Measurements from ENCODE around the gene NUP37. TPM values are rescaled to one million over a fixed set of nuclear protein-coding genes. Genes with fewer than 3 reads are reported as not detected.
"Not testable (repeated sequence)": the region's sequence is repeated elsewhere in the genome, so short reads cannot be mapped to it uniquely, and the experiment has no call there.

Gene NUP37, protein sequence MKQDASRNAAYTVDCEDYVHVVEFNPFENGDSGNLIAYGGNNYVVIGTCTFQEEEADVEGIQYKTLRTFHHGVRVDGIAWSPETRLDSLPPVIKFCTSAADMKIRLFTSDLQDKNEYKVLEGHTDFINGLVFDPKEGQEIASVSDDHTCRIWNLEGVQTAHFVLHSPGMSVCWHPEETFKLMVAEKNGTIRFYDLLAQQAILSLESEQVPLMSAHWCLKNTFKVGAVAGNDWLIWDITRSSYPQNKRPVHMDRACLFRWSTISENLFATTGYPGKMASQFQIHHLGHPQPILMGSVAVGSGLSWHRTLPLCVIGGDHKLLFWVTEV
- 17.1 TPM for total RNA-seq
- long read RNA-seq, transcript NUP37-209 (10 exons, 2,372 nt), result major isoform, 5 of 6 reads
- long read RNA-seq, partial matches to known transcripts, result 1 of 6 reads
- long read RNA-seq, other reads (novel, unspliced or antisense), result 0 of 6 reads

DNA sequence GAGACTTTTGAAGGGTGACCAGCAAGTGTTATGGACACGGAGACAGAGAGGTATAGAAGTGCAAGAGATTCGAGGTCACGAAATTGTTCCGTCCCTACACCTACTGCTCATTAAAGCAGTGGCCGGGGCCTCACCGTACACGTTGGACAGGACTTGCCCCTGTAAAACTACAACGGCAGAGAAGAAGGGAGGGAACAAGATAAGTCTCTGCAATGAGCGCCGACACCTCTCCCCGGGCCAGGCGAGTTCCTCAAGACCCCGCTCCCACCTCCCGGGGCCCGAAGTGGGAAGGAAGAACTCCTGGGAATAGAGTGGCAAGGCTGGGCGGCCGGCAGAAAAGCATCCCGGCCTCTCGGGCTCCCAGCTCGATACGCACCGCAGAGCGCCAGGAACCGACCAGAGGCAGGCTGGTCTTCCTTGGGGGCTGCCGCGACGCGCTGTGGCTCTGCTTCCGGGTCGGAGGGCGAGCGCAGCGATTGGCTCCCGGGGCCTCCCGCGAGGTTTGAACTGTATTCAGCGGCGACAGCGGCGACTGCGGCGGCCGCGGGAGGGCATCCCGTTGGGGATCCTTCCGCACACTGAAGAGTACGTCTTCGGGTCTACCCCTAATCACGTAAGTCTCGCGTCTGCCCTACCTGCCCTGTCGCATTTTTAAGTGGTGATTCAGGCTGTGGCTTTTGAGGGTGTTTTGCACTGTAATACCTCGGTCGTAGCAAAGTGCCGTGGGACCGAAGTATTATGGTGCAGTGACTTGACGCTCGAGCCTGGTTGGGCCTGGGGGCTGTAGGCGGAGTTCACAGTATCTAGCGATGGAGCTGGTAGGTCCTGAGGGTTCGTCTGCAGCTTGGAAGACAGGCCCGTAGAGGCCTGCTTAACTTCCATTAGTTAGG, at the start of gene NUP37, which contains the start of gene PARPBP:
Gene NUP37, minus strand, starts transcription at position 441 of the 890 bp plus-strand sequence. CDS start 1,596 bp downstream, outside the sequence.
Gene PARPBP, plus strand, starts transcription at position 510 of the 890 bp plus-strand sequence. CDS start 3,706 bp downstream, outside the sequence.
- intact Hi-C loops (cut with DNase I), result no loop called here
- ATAC-seq (ENCODE audit: poor library complexity) (peak; percentile 100), DNase-seq (peak; percentile 95)

DNA sequence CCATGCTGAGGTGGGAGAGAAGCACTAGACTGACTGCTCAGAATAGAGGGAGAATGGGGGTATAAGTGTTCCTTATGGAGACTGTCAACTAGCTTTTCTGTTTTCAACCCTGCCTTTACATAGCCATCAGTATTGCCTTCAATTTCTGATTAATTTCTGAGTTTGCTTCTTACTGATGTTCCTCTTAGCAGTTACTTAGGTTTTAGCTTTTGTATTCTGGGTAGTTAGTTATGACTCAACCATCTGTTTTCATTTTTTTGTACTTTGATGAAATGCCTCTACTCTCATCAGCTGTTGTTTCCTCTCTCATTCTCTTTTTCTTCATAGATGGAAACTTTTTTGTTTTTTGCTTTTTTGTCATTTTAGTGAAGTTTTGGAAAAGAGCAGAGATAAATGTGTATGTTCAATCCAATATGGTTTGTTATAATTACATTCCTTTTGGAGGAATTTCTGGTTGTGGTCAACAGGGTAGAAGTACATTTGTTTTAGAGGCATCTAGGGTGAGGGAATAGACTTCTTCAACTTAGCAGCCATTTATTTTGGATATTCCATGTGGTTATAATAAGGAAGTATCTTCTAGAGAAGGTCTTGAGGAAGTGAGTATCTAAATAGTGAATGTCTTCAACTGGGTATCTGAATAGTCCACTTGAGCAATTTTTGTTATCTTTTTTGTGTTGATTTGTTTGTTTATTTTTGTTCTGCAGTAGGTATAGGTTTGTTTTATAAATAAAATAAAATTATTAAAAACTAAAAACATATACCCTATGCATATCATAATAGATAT, 48.1 kb upstream of the NUP37 start:
- no peak for DNase-seq
- no peak for ATAC-seq (ENCODE audit: poor library complexity)
- intact Hi-C loops (cut with DNase I), result no loop called here

DNA sequence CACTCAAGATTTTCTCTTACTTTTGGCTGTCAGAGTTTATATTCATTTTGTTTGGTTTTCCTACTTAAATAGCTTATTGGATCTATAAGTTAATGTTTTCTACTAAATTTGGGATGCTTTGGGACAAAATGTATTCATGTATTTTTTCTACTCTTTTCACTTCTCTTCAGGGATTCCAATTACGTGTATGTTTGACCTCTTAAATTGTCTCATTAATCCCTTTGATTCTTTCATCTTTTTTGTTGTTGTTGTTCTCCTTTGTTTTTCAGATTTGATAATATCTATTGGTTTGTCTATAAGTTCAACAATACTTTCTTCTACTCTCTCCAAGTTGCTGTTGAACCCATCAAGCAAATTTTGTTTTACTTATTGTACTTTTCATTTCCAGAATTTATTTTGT, 43.5 kb upstream of the NUP37 start:
- DNase-seq (no peak), ATAC-seq (ENCODE audit: poor library complexity) (no peak)
- intact Hi-C loops (cut with DNase I), result no loop called here

- DNase-seq; intact Hi-C loops (cut with DNase I); ATAC-seq (ENCODE audit: poor library complexity): not testable (repeated sequence)
These were observed 35.3 kb upstream of the NUP37 start for GRCh38 chr12:102155206-102155605.

- ATAC-seq (ENCODE audit: poor library complexity); DNase-seq; intact Hi-C loops (cut with DNase I): not testable (repeated sequence)
These were observed 27.2 kb upstream of the NUP37 start for GRCh38 chr12:102147062-102147587.

- intact Hi-C loops (cut with DNase I), result no loop called here
- no peak for DNase-seq
- no peak for ATAC-seq (ENCODE audit: poor library complexity)
These were observed 24.3 kb upstream of the NUP37 start for GRCh38 chr12:102144221-102144620.

DNA sequence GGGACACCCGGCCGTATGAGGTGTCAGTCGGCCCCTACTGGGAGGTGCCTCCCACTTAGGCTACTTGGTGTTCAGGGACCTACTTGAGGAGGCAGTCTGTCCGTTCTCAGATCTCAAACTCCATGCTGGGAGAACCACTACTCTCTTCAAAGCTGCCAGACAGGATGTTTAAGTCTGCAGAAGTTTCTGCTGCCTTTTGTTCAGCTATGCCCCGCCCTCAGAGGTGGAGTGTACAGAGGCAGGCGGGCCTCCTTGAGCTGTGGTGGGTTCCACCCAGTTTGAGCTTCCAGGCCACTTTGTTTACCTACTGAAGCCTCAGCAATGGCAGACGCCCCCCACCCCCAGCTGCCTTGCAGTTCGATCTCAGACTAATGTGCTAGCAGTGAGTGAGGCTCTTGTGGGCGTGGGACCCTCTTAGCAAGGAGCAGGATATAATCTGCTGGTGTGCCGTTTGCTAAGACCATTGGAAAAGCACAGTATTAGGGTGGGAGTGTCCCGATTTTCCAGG, 23.0 kb upstream of the NUP37 start:
- intact Hi-C loops (cut with DNase I); ATAC-seq (ENCODE audit: poor library complexity); DNase-seq: not testable (repeated sequence)

DNA sequence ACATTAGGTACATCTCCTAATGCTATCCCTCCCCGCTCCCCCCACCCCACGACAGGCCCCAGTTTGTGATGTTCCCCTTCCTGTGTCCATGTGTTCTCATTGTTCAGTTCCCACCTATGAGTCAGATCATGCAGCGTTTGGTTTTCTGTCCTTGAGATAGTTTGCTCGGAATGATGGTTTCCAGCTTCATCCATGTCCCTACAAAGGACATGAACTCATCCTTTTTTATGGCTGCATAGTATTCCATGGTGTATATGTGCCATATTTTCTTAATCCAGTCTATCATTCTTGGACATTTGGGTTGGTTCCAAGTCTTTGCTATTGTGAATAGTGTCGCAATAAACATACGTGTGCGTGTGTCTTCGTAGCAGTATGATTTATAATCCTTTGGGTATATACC, 17.7 kb upstream of the NUP37 start:
- not testable (repeated sequence) for DNase-seq

DNA sequence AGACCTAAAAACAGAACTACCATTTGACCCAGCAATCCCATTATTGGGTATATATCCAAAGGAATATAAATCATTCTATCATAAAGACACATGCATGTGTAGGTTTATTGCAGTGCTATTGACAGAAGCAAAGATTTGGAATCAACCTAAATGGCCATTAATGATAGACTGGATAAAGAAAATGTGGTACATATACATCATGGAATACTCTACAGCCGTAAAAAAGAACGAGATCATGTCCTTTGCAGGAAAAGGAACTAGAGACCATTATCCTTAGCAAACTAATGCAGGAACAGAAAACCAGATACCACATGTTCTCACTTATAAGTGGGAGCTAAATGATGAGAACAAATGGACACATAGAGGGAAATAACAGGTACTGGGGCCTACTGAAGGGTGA, 11.5 kb upstream of the NUP37 start:
- intact Hi-C loops (cut with DNase I); DNase-seq; ATAC-seq (ENCODE audit: poor library complexity): not testable (repeated sequence)

More for the DNA sequence above, 17.7 kb upstream of the NUP37 start:
- ATAC-seq (ENCODE audit: poor library complexity); intact Hi-C loops (cut with DNase I): not testable (repeated sequence)

- ATAC-seq (ENCODE audit: poor library complexity); intact Hi-C loops (cut with DNase I); DNase-seq: not testable (repeated sequence)
These were observed 10.8 kb upstream of the NUP37 start for GRCh38 chr12:102130720-102131119.

- DNase-seq; ATAC-seq (ENCODE audit: poor library complexity); intact Hi-C loops (cut with DNase I): not testable (repeated sequence)
These were observed 1.4 kb upstream of the NUP37 start for GRCh38 chr12:102121328-102121727.

GRCh38 chr12:102120886-102121285, 972 bp upstream of the NUP37 start:
- ATAC-seq (ENCODE audit: poor library complexity) (no peak), DNase-seq (no peak)
- intact Hi-C loops (cut with DNase I), result no loop called here

DNA sequence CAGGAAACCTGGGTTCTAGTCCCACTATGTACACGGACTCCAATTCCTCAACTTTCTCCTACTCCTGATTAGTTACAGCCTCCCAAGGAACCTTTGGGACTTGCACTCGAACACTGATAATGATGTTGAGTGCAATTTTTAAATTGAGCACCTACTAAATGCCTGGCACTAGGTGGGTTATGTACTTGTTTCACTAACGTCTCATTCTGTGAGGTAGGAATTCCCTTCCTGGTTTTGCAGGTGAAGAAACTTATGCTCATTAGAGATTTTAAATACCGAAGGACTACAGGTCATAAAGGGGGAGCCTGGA, 605 bp upstream of the NUP37 start:
- intact Hi-C loops (cut with DNase I), result no loop called here
- no peak for DNase-seq
- ATAC-seq (ENCODE audit: poor library complexity), result no peak

GRCh38 chr12:102118874-102119273, 1.0 kb downstream of the NUP37 start:
- ATAC-seq (ENCODE audit: poor library complexity), result no peak
- intact Hi-C loops (cut with DNase I), result no loop called here

DNA sequence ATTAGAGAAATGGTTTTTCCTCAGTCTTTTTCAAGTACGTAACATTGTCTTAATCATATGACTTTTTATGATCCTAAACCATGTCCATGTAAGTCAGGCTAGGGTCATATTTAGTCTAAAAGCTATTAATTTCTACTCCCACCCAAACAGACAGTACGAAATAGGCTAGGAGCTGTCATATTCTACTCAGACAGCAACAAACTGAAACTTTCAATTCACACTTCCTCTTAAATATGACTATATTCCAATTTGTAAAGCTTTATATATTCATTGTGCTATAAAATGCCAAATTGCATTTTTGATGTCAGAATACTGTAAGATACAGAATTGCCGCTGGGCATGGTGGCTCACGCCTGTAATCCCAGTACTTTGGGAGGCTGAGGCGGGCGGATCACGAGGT, 3.5 kb downstream of the NUP37 start:
- intact Hi-C loops (cut with DNase I), result no loop called here

More at GRCh38 chr12:102118874-102119273, 1.0 kb downstream of the NUP37 start:
- no peak for DNase-seq

GRCh38 chr12:102114212-102114611, 5.7 kb downstream of the NUP37 start:
- no peak for DNase-seq
- ATAC-seq (ENCODE audit: poor library complexity), result no peak
- intact Hi-C loops (cut with DNase I), result no loop called here

More for the DNA sequence above, 3.5 kb downstream of the NUP37 start:
- DNase-seq, result no peak
- no peak for ATAC-seq (ENCODE audit: poor library complexity)

DNA sequence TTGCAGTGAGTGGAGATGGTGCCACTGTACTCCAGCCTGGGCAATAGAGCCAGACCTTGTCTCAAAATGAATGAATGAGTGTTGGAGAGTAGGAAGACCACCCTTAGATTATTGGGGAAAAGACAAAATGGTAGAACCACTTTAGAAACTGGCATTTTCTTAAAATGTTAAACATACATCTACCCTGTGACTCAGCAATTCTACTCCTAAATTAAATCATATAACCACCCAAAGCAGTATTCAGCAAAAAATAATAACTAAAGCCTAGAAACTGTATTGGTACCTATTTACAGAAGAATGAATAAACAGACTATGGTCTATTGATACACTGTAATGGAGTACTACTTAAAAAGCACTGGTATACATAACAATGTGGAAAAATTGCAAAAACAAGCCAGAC, 9.1 kb downstream of the NUP37 start:
- intact Hi-C loops (cut with DNase I), result no loop called here
- ATAC-seq (ENCODE audit: poor library complexity), result no peak

GRCh38 chr12:102107970-102108369, 11.9 kb downstream of the NUP37 start:
- no peak for DNase-seq
- intact Hi-C loops (cut with DNase I), result no loop called here
- no peak for ATAC-seq (ENCODE audit: poor library complexity)

More for the DNA sequence above, 9.1 kb downstream of the NUP37 start:
- DNase-seq, result no peak
